Stimulated activated CD8-positive, alpha-beta memory T cell treated with anti-CD3 and anti-CD28 coated beads, Interleukin-4, amount 100 ng/mL, for 4 hours (primary cell): ENCODE results near the gene RASSF6.
"Not testable (repeated sequence)": the region's sequence is repeated elsewhere in the genome, so short reads cannot be mapped to it uniquely, and the experiment has no call there.

ENCODE experiments used
- DNase-seq, 2 donors: peaks; one replicate each; pipeline ENCODE4 v3.0.0-alpha.2; 2020; ENCODE audit warnings: low read depth in 2 of 2, low spot score in 1 of 2

Gene RASSF6

DNA sequence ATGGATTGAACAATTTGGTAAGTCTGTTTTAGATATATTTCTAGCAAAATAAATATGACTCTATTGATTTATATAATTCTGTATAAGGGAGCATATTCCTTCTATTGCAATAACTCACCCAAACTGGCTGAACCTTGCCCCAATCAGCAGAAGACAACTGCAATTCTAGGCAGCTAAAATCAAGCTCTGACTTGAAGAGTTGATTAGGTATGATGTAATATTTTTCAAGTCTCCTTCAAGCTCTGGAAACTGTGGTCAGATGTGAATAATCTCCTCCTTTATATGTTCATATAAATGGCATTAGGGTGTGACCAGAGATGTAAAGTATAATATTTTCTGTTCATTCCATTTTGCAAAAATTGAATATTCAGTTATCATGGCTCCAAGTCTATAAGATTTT is 8.2 kb downstream of the RASSF6 start:
- no peak for DNase-seq

DNA sequence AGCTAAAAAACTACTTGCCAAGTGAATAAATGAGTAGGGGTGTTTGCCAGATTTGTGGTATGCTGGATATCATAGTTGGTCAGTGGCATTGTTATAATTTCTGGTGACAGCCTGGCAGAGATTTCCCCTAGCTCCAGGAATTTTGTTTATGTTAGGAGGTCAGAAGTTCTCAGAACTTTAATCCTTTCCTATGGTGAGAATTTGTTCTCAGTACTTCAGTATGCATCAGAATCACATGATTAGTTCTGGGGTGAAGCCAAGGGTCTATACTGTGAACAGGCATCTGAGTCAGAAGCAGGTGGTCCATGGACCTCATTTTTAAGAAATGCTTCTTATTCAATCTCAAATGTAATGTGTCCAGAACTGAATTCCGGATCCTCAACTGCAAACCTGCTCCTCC is 10.5 kb downstream of the RASSF6 start:
- no peak for DNase-seq

DNA sequence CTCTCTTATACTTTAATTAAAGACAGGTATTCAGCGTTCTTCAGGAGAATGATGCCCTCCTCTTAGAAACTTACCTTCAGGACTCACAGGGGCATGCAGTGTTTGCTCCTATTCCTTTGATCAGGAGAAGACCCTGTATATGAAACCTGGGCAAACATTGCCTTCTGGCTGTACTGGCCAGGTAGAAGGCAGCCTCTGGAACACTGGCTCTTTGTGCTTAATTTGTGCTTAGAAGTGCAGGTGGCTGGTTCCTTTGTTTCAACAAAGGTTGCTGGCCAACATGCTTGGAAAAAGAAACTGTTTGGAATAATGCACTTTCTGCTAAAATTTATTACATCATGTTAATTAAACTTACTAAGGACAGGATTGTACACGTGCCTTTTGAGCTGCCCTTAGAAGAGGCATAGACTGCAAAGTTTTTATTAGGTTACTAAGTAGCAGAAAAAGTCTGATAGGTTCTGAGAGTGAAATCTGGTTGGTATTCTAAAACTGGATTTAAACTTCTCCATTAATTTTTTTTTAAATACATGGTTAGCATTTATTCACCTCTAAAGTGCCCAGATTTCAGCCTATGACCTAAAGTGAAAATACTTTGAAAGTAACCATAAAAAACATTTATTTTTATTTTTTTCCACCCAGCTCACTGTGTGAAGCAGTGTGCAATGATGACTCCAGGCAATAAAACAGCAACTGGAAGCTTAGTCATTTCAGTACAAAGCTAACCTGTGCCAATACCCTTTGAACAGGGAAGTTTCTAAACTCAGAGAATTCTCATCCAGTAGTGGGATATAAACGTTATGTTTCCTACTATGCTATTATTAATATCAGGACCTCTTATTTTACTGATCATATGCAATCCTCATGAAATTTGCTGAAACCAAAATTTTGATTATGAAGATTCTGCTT is 11.3 kb downstream of the RASSF6 start:
- DNase-seq: no peak

DNA sequence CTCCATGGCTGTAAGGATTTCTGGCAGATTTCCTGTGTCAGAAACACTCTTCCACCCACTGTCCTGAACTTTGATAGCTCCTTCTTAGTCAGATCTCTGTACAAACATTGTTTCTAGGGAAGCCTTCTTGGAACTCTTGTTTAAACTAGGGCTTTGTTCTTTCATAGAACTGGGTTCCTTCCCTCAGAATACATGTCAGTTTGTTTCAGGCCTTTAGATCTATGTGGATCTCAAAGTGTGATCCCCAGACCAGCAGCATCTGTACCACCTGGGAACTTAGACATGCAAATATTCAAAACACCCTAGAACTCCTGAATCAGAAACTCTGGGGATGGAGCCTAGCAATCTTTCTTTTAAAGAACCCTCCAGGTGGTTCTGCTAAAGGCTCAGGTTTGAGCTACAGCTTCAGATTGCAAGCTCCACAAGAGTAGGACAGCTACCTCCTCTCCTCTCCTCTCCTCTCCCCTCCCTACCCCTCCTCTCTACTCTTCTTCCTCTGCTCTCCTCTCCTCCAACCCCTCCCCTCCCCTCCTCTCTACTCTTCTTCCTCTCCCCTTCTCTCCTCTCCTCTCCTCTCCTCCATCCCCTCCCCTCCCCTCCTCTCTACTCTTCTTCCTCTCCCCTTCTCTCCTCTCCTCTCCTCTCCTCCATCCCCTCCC is 12.7 kb downstream of the RASSF6 start:
- no peak for DNase-seq

DNA sequence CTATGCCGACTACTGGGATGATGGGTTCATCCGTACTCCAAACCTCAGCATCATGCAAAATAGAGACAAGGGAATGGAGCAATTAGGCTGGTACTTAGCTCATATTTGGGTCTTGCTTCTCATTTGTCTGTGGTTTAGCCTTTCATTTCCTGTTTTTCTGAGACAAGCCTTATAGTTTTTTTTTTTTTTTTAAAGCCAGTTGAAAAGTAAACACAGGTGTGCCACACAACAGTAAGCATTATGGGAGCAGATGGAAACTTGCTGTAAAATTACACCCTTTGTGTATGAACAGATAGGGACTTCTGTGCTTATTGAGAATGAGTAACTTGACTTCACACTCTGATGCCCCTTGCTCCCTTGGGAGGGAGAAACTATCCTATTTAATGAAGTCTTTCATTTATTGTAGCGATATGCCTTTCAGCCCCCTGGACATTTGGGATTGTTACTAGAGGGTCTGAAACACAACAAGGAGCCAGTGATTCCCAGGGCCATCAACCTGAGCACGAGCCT is 13.7 kb downstream of the RASSF6 start:
- no peak for DNase-seq

DNA sequence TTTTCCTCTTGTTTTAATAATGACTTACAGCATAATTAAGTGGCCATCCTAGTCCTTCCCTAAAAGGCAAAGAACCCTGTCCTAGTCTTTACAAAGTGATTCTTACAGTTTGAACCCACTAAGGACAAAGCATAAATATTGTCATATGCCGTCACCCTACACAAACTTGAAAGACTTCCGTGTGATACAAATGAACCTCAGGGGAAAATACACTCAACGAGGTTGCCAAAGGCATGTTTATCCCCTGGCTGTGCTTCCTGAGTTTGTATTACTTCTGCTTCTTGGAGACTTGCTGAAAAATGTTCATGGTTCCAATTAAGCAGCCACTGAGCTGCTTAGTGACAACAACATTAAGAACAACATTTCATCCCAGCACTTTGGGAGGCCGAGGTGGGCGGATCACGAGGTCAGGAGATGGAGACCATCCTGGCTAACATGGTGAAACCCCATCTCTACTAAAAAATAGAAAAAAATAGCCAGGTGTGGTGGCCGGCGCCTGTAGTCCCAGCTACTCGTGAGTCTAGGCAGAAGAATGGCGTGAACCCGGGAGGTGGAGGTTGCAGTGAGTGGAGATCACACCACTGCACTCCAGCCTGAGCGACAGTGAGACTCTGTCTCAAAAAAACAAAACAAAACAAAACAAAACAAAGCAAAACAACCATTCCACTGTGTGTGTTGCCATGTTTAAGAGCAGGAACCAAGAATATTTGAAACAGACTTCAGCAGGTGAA is 16.2 kb downstream of the RASSF6 start:
- no peak for DNase-seq

DNA sequence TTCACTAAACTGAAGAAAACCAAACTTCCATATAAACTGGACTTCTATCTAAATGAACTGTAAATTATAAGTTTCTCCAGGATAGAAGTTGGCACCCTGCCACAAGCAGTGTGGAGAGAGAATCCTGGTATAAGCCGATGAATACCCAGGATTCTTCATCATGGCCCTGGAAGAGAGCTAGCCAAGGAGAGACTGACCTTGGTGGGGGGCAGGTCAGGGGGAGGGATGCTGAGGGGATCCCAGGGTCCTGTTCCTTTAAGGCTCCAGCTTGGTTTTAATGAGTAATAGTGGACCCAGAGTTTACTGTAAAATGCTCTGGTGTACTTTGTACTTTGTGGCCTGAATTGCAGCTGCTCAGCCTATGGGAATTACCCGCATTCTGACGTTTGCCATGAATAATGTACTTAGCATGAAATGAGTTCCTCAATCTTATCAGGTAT is 16.9 kb downstream of the RASSF6 start:
- no peak for DNase-seq

DNA sequence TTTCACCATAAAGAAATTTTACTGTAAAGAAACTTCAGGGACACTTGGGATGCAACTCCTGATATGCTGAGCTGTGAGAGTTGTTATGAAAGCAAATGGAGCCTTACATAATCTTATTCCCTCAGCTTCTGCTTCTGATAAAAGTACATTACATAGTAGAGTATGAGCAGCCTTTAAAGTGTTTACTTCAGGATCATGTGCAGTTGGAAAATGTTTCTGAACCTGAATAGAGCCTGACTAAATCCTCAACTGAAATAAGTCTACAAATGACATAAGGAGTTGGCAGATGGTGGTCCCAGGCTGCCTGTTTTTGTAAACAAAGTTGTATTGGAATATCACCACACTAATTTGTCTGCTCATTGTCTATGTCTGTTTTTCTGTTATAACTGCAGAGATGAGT is 19.3 kb downstream of the RASSF6 start:
- DNase-seq: no peak

DNA sequence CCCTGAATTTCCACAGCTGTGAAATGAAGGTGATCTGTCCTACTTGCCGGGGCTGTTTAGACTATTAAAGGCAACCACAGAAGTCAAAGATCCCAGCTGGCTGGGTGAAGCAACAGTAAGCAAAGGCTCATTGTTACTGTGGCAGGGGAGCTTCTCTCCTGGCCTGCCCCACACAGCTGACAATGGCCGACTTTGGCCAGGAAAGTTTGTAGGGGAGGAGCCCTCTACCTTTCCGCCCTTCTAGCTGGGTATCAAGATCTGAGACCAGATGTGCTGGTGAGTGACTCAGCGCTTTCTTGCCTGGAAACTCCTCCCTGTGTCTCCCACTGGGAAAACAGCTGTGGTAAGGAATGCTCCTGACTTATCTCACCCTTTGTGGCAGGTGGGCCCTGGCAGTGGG is 21.1 kb downstream of the RASSF6 start:
- DNase-seq: no peak

DNA sequence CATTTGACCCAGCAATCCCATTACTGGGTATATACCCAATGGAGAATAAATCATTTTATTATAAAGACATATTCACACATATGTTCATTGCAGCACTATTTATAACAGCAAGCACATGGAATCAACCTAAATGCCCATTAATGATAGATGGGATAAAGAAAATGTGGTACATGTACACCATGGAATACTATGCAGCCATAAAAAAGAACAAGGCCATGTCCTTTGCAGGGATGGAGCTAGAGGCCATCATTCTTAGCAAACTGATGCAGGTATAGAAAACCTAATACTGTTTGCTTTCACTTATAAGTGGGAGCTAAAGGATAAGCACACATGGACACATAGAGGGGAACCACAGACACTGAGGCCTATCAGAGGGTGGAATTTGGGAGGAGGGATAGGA is 22.6 kb downstream of the RASSF6 start:
- DNase-seq: no peak

DNA sequence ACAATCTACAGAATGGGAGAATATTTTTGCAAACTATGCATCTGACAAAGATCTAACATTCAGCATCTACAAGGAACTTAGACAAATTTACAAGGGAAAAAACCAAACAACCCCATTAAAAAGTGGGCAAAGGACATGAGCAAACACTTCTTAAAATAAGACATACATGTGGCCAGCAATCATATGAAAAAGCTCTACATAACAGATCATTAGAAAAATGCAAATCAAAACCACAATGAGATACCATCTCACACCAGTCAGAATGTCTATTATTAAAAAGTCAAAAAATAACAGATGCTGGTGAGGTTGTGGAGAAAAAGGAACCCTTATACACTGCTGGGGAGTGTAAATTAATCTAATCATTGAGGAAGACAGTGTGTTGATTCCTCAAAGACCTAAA is 23.1 kb downstream of the RASSF6 start:
- DNase-seq: not testable (repeated sequence)

DNA sequence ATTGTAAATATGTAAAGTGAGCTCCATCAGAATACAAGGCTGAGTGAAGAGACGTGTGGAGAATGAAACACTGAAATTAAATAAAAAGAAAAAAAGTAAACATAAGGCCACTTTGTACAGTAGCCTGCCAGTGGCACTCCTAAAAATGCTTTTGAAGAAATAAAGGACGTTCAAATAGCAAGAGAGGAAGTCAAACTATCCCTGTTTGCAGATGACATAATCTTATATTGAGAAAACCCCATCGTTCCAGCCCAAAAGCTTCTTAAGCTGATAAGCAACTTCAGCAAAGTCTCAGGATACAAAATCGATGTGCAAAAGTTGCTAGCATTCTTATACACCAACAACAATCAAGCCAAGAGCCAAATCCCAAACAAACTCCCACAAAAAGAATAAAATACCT is 24.2 kb downstream of the RASSF6 start:
- DNase-seq: no peak

DNA sequence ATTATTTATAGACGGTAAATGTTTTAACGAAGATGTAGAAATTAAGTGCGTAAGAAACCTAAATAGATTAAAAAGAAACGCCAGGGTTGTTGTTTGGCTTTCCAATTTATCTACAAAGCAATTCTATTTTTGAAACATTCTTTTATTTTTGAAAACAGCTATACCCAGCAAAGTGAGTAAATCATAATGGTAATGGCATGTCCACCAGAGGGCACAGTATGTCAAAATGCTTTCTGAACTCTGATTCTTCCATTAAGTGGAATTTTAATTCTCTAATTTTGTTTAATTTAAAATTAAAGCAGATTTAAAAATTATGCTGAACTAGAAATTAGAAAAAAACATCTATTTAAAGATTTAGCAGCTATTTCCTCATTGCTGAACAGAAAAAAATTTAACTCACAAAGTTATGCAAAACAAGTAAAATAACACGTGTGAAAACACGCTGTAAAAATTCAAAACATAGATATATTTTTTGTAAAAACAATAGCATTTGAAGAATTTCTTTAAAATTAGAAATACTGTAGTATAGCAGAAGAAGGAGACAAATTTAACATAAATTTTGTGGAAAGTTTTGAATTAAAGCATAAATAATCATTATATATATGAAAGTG is 26.5 kb downstream of the RASSF6 start:
- DNase-seq: no peak

DNA sequence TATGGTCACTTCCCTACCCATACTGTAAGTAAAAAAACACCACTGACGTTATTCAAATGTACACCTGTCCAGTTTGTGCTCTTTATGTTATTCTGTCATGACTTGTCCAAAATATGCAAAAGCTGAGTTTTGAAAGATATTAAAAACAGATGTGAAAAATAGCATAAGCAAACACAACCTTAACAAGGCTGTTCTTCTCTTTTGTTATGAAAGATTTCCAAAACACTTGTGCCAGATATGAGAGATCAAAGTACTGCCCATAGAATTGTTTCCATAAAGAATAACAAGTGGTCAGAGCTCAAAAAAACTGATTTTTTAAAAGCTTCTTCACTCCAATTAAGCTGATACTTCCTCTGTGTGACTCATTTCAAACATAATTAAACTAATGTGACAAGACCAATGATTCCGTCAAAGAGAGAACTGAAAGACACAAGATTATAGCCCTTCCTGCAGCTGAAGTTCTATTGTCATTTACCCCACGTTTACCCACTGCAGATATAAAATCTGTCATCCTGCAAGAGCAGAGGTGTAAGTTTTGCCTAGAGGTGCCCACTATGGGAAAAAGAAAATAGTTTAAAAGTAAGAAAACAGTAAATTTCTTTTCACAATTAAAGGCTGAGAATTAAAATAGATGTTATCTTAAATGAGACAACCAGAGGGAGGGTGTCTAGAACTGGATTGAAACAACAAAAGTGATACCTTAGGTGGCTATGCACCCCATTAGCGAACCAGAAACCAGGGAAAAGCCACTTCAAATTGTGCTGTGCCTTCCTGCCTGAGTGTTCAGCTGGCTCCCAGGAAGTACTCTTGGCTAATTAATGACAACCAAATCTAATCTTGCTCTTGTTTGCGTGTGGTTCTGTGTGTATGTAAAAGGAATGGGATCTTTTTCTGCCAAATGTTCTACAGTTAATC is 30.1 kb downstream of the RASSF6 start:
- no peak for DNase-seq

DNA sequence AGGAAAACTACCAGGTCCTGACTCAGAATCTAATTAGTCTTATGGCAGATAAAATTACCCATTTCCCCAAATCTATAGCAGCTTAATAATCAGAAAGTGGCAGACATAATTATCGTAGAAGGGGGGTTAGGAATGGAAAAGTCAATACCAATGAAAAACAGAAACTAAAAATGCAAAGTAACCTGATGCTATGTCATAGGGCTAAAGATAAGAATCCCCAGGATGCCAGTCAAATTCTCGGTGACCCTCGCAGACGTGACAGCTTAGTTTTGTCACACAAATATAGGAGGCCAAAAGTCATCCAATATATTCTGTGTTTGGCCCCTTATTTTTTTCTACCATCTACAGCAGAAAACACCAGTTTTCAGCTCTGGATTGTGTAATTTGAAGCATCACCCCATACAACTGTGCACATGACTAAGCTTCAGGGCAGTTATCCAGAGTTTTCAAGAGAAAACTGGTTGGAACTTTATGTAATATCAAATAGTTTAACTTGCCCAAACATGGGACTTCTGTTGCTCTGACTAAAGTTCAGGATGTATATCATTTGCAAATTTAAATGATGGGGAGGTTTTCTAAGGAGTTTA is 30.9 kb downstream of the RASSF6 start:
- no peak for DNase-seq

DNA sequence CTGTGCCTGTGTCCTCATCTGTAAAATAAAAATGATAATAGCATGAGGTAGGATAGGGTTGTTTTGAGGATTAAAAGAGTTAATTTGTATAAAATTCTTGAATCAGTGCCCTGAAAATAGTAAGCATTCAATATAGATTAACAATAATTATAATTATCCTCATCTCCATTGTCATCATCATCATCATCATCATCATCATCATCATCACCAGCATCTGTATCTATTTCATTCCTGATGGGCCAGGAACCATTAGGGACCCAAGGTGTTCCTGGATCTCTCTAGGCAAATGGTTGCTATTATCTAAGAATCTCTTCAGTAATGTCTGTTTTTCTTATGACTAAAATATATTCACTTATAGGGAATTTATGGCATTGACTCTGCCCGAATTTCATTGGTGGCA is 31.6 kb downstream of the RASSF6 start:
- DNase-seq: no peak

DNA sequence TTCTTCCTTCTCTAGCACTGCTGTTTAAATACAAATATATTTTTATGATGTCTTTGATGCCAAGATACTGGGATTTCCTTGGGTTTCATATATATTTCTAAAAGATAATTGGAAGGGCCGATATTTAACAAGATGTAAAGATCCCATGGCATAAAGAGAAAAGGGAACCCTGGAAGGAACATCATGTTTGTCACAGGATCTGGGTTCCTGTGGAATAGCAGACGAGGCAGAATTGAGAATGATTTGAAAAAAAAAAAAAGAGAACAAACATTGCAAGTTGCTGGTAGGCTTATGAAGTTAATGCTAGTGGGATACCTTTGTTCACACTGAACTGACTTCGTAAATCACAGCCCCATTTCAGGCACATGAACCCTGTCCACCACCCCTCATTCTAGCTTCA is 33.6 kb downstream of the RASSF6 start:
- no peak for DNase-seq

DNA sequence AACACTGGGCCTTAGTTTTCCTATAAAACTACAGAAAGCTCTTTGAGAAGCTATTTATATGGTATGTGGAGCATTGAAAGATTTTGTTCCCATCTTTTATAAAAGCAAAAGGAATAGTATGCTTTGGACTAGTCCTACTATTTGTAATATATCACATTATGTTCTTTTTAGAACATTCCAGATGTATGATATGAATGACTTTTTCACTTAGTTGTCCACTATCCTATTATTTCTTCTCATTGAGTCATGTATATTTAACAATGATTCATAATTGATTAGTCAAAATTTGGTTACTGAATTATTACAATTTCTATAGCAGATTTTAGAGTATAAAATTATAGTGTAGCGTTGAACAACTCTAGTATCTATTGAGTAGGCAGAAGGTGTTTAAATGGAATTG is 34.2 kb downstream of the RASSF6 start:
- no peak for DNase-seq

DNA sequence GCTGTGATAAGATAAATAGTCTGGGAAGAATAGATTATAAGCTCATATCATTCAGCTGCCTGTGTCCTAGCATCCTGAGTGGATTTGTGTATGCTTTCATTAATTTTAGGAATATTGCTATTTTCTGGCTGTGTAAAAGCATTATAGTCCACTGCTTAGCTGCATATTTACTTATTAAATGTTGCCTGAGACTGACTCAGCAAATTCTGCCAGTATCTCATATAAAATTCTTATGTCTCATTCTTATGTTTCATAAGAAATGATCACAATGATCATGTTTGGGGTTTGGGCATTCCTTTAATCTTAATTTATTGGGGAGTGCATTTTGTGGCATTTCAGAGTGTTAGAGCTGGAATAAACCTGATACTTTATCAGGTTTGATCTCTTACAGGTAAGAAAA is 34.9 kb downstream of the RASSF6 start:
- no peak for DNase-seq

DNA sequence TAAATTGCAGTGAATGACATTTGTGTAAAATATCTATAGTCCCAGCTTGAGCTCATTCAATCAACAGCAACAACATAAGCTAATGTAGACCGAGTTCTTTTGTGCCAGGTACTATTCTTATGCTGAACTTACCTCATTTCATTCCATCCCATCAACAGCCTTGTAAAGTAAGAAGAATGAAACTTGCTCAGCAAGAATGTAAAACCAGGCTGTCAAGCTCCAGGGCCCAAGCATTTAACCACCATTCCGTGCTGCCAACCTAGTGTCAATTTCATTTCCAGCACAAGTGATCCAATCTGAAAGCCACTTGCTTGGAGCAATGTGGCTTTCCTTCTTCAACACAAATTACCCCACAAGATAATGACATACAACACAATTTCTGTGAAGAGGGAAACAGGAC is 36.6 kb downstream of the RASSF6 start:
- DNase-seq: no peak
